ENCODE data around the gene ZC2HC1C. TPM values are rescaled to one million over a fixed set of nuclear protein-coding genes. Genes with fewer than 3 reads are reported as not detected.

ZC2HC1C gene
- total RNA-seq, 4 donors from 2014 or later, result 5.3 to 13.1 (median 7.3) TPM

GRCh38 chr14:75046899-75047298 is 22.5 kb upstream of the ZC2HC1C start:
- H3K27ac ChIP-seq, result no peak overlapping the region
- in situ Hi-C loops (cut with MboI; ENCODE audit: low sequenced_read_pairs in 4 of 4), result no loop called here
- intact Hi-C loops (cut with DNase I; ENCODE audit: low total_unique reads), result loop anchor here (5.0 kb wide), 1 partner anchor 40 kb away; no protein-coding TSS in a partner anchor
- H3K27me3 ChIP-seq, result no peaks in the 10 kb centered on the region
- TF ChIP-seq CTCF (IDR thresholded peaks at IDR 0.05 in 4 of 5, conservative IDR thresholded peaks at IDR 0.05 in 1 of 5) (no peak), POLR2A (IDR thresholded peaks at IDR 0.05) (no peak)
- peaks cover 0 to 7% of the 10 kb centered on the region in 2 donors for H3K36me3 ChIP-seq
- no peak overlapping the region for H3K4me3 ChIP-seq
- H3K9me3 ChIP-seq, result no peaks in the 10 kb centered on the region
- ATAC-seq (no peak), DNase-seq (no peak)
- peaks cover 32 to 55% of the 10 kb centered on the region in 2 donors for H3K4me1 ChIP-seq

GRCh38 chr14:75047506-75047905 is 21.9 kb upstream of the ZC2HC1C start:
- no peak for DNase-seq
- intact Hi-C loops (cut with DNase I; ENCODE audit: low total_unique reads) (loop anchor here (5.0 kb wide), 1 partner anchor 40 kb away; no protein-coding TSS in a partner anchor), in situ Hi-C loops (cut with MboI; ENCODE audit: low sequenced_read_pairs in 4 of 4) (no loop called here)
- Histone ChIP-seq H3K27ac (no peak overlapping the region), H3K4me1 (peaks cover 32 to 55% of the 10 kb centered on the region in 2 donors), H3K27me3 (no peaks in the 10 kb centered on the region), H3K36me3 (peaks cover 0 to under 1% of the 10 kb centered on the region in 2 donors), H3K9me3 (no peaks in the 10 kb centered on the region), H3K4me3 (no peak overlapping the region)
- TF ChIP-seq POLR2A (IDR thresholded peaks at IDR 0.05) (no peak), CTCF (IDR thresholded peaks at IDR 0.05 in 4 of 5, conservative IDR thresholded peaks at IDR 0.05 in 1 of 5) (no peak)
- ATAC-seq, result no peak

- DNase-seq (no peak), ATAC-seq (no peak)
- H3K27ac ChIP-seq, result no peak overlapping the region
- H3K36me3 ChIP-seq, result no peaks in the 10 kb centered on the region
- H3K27me3 ChIP-seq, result no peaks in the 10 kb centered on the region
- TF ChIP-seq POLR2A (IDR thresholded peaks at IDR 0.05), result no peak
- no peak for TF ChIP-seq CTCF (IDR thresholded peaks at IDR 0.05 in 4 of 5, conservative IDR thresholded peaks at IDR 0.05 in 1 of 5)
- in situ Hi-C loops (cut with MboI; ENCODE audit: low sequenced_read_pairs in 4 of 4), result no loop called here
- intact Hi-C loops (cut with DNase I; ENCODE audit: low total_unique reads), result loop anchor here (5.0 kb wide), 1 partner anchor 39 kb away; no protein-coding TSS in a partner anchor
- peaks cover 32 to 55% of the 10 kb centered on the region in 2 donors for H3K4me1 ChIP-seq
- no peak overlapping the region for H3K4me3 ChIP-seq
- no peaks in the 10 kb centered on the region for H3K9me3 ChIP-seq
These were observed 21.3 kb upstream of the ZC2HC1C start for GRCh38 chr14:75048101-75048500.

GRCh38 chr14:75049136-75049535 is 20.3 kb upstream of the ZC2HC1C start:
- in situ Hi-C loops (cut with MboI; ENCODE audit: low sequenced_read_pairs in 4 of 4) (no loop called here), intact Hi-C loops (cut with DNase I; ENCODE audit: low total_unique reads) (loop anchor here (5.0 kb wide), 1 partner anchor 38 kb away; no protein-coding TSS in a partner anchor)
- ATAC-seq, result no peak
- no peaks in the 10 kb centered on the region for H3K36me3 ChIP-seq
- DNase-seq, result no peak
- TF ChIP-seq POLR2A (IDR thresholded peaks at IDR 0.05) (no peak), CTCF (IDR thresholded peaks at IDR 0.05 in 4 of 5, conservative IDR thresholded peaks at IDR 0.05 in 1 of 5) (no peak)
- H3K4me3 ChIP-seq, result no peak overlapping the region
- H3K27ac ChIP-seq, result peak overlapping the region; percentile 52 to 88 (median 68)
- H3K27me3 ChIP-seq, result no peaks in the 10 kb centered on the region
- H3K4me1 ChIP-seq, result peaks cover 29 to 52% of the 10 kb centered on the region in 2 donors
- H3K9me3 ChIP-seq, result no peaks in the 10 kb centered on the region
